Measurements from ENCODE around the gene CPLX4.

Gene CPLX4

GRCh38 chr18:59303656-59304195 lies 14.7 kb downstream of the CPLX4 start:
- DNase-seq (ENCODE audit: low read depth) = no peak
- in situ Hi-C loops (cut with HindIII; ENCODE audit: low sequenced_read_pairs) = no loop called here
- no peak for TF ChIP-seq CTCF (IDR thresholded peaks at IDR 0.05; ENCODE audit: low read depth, low read length, missing control alignments)
- H3K4me3 ChIP-seq (ENCODE audit: low read depth, low read length) = no peak overlapping the region

- H3K4me3 ChIP-seq (ENCODE audit: low read depth, low read length) = no peak overlapping the region
- no peak for DNase-seq (ENCODE audit: low read depth)
- in situ Hi-C loops (cut with HindIII; ENCODE audit: low sequenced_read_pairs) = no loop called here
- no peak for TF ChIP-seq CTCF (IDR thresholded peaks at IDR 0.05; ENCODE audit: low read depth, low read length, missing control alignments)
Measured at GRCh38 chr18:59303006-59303405, 15.4 kb downstream of the CPLX4 start.

- in situ Hi-C loops (cut with HindIII; ENCODE audit: low sequenced_read_pairs) = no loop called here
- H3K4me3 ChIP-seq (ENCODE audit: low read depth, low read length) = no peak overlapping the region
- TF ChIP-seq CTCF (IDR thresholded peaks at IDR 0.05; ENCODE audit: low read depth, low read length, missing control alignments) = no peak
- no peak for DNase-seq (ENCODE audit: low read depth)
Measured at GRCh38 chr18:59301929-59302328, 16.5 kb downstream of the CPLX4 start.

- no peak for DNase-seq (ENCODE audit: low read depth)
Measured at GRCh38 chr18:59300676-59301285, 17.7 kb downstream of the CPLX4 start.

GRCh38 chr18:59298871-59299270 lies 19.6 kb downstream of the CPLX4 start:
- in situ Hi-C loops (cut with HindIII; ENCODE audit: low sequenced_read_pairs) = no loop called here
- no peak for DNase-seq (ENCODE audit: low read depth)
- no peak overlapping the region for H3K4me3 ChIP-seq (ENCODE audit: low read depth, low read length)
- no peak for TF ChIP-seq CTCF (IDR thresholded peaks at IDR 0.05; ENCODE audit: low read depth, low read length, missing control alignments)

More at GRCh38 chr18:59300676-59301285, 17.7 kb downstream of the CPLX4 start:
- TF ChIP-seq CTCF (IDR thresholded peaks at IDR 0.05; ENCODE audit: low read depth, low read length, missing control alignments) = no peak
- no peak overlapping the region for H3K4me3 ChIP-seq (ENCODE audit: low read depth, low read length)
- in situ Hi-C loops (cut with HindIII; ENCODE audit: low sequenced_read_pairs) = no loop called here

- no peak for DNase-seq (ENCODE audit: low read depth)
- no peak overlapping the region for H3K4me3 ChIP-seq (ENCODE audit: low read depth, low read length)
- in situ Hi-C loops (cut with HindIII; ENCODE audit: low sequenced_read_pairs) = no loop called here
- no peak for TF ChIP-seq CTCF (IDR thresholded peaks at IDR 0.05; ENCODE audit: low read depth, low read length, missing control alignments)
Measured at GRCh38 chr18:59293317-59293716, 25.1 kb downstream of the CPLX4 start.
